HG03565 (cell line): ENCODE measurements around the gene C3orf20.
"Not testable (repeated sequence)": the region's sequence is repeated elsewhere in the genome, so short reads cannot be mapped to it uniquely, and the experiment has no call there.

Experiments used
- ATAC-seq: cut with Tn5 transposase; IDR thresholded peaks from one replicate; pipeline ENCODE4 v1.9.1; 2021; ENCODE audit warnings: mild to moderate bottlenecking, moderate library complexity; ENCODE audit not compliant: unreplicated experiment

C3orf20 gene

GRCh38 chr3:14793858-14794234 is 118.9 kb downstream of the C3orf20 start:
- ATAC-seq = no peak

GRCh38 chr3:14794435-14794834 is 119.5 kb downstream of the C3orf20 start:
- no peak for ATAC-seq

GRCh38 chr3:14795996-14796395 is 121.1 kb downstream of the C3orf20 start:
- no peak for ATAC-seq

GRCh38 chr3:14796403-14797077 is 121.6 kb downstream of the C3orf20 start:
- no peak for ATAC-seq

DNA sequence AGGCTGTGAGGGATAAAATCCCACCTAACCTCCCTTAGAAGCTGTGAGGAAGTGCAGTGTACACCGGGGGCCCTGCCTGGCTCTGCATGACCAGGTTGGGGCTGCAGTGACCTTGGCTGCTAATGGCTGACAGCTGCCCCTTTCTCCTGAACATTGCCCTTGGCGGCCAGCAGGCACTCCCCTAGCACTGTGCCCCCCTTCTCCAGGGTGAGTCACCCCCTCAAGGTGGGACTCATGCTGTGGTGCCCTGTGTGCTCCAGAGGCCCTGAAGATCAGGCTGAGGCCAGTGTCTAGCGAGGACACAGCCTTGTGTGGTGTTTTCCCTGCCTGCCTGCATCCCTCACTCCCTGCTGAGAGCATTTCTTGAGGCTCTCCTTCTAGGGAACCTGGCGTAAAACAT is 122.8 kb downstream of the C3orf20 start:
- no peak for ATAC-seq

DNA sequence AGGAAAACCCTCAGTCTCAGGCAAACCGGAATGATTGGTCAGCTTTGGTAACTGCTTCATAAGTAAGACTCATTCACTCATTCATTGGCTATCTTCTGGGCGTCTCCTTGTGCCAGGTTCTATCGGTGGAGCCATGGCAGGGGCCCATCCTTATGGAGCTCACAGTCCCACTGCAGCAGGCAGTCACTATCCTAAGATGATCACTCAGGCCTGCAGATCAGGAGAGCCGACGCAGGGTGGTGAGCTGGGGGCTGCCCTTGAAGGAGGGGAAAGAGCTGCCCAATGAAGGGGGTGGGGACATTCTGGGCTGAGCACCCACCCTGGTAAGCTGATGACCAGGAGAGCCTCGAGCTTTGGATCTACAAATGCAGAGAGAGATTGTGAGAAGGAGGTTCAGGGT is 123.3 kb downstream of the C3orf20 start:
- ATAC-seq = no peak

GRCh38 chr3:14799146-14799545 is 124.2 kb downstream of the C3orf20 start:
- no peak for ATAC-seq

GRCh38 chr3:14801031-14801430 is 126.1 kb downstream of the C3orf20 start:
- no peak for ATAC-seq

- no peak for ATAC-seq
Measured at GRCh38 chr3:14801668-14802380, 126.9 kb downstream of the C3orf20 start.

DNA sequence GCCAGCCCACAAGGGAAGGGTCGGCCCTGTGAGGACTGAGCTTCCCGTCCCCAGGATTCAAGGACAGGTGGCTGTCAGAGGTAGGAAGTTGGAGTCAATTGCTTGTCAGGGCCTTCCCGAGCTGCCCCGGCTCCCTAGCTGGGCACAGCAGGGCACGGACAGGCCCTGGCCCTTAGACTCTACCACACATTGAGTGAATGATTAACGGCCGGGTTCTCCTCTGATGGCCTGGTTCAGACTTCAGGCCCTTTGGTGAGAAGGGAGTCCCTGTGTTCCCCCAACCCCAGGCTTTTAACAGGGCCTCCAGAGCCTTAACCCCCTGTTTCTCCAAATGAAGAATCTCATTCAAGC is 127.4 kb downstream of the C3orf20 start:
- ATAC-seq = no peak

- ATAC-seq = no peak
Measured at GRCh38 chr3:14803101-14803980, 128.4 kb downstream of the C3orf20 start.

GRCh38 chr3:14803981-14804834 is 129.3 kb downstream of the C3orf20 start:
- ATAC-seq = no peak

DNA sequence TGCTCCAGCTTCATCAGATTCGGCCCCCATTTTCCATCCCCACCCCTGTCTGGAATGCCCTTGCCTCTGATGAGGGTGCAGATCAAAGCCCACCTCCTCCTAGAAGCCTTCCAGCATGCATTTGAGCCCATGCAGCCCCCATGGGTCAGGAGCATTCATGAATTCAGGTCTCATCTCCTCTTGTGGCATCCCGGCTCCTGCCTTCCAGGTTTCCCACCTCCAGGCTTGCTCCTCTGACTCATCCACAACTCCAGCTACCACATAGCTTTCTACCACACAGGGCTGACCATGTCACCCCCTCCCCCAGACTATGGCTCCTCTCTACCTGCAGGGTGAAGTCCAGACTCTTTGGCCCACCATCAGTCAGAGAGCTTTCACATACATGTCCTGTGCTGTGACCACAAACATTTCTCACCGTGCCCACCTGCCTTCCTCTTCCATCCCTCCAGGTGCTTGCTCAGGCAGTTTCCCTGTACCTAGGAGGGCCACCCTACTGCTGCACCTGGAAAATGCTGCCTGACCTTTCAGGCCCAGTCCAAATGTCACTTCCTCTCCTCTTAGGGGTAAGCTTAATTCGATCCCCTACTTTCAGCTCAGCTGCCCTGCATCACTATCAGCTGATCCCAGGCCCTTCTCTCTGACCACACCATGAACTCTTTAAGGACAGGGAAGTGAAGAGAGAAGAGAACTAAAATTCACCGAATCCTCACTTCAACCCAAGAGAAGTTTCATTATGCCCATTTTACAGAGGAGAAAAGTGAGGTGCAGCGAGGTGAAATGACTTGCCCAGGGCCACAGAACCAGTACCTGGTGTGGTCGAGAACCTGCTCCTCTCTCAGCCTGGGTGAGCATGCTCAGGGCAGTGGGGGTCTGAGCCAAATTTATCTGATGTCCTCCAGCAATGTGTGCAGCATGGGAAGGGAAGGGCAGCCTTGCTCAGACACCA is 130.2 kb downstream of the C3orf20 start:
- no peak for ATAC-seq

- no peak for ATAC-seq
Measured at GRCh38 chr3:14805961-14806537, 131.1 kb downstream of the C3orf20 start.

DNA sequence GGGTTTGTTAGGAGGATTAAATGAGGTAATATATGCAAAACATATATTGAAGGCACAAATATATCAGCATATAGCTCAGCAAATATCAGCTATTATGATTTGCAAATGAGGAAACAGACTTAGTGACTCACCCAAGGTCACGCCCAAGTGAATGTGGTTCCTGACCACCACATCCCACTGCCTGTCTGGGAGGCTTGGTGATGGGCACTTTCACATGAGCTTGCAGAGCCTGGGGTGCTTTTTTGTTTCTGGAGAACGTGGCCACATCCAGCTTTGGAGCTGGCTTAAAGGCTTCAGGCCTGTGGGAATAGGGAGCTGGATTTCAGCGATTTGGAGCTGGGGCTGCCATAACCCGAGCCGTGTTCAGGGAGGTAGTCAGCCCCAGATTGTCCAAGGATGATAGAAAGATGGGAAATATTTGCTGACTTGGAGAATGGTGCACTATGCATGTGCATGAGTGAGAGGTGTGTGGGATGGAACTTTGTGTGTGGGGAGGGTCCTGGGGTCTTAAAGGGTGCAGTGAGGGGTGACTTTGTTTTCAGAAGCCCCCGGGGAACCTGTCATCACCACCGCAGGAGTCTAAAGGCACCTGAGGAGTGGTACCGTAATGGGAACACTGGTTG is 131.8 kb downstream of the C3orf20 start:
- ATAC-seq = no peak

DNA sequence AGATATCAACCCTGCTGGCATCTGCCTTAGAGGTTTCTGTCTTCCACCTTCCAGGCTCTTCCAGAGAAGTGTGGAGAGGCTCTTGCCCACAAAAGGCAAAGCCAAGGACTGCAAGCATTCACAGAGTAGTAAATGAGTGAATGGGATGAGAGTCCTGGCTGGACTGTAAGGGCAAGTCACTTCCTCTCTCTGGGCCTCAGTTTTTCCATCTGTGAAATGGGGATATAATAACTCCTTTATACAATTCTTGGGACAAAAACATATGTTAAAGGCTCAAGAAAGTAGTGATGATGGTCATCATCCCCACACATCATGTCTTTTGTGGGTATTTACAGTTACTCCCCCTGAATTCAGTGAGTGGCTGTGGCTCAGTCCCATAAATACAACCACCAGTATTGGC is 133.1 kb downstream of the C3orf20 start:
- no peak for ATAC-seq

DNA sequence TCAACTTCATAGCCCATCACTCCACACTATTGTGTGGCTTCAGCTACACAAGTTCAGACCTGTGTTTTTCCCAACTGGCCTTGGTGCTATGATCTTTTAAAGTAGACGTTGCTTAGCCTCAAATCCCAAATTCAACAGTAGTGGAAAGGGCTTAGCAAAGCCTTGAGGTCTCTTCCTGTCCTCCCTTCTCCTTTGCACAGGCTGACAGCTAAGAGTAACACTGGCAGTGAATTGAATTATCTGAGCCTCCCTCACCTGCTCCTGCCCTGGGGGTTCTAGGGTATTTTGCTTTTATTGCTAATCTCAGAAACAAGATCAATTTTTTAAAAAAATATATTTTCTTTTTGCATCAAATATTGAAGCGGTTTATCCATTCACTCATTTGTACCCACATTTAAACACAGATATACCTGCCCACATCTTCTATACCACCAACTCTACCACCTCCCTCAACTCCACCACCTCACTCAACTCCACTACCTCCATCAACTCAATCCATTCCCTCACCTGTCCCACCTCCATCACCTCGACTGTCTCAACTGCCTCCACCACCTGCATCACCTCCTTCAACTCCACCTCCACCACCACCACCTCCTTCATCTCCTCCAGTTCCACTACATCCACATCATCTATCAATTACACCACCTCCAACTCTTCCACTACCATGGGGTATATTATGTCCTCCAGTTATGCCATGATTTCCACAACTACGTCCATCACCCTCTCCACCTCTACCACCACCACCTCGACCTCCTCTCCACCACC is 133.7 kb downstream of the C3orf20 start:
- no peak for ATAC-seq

DNA sequence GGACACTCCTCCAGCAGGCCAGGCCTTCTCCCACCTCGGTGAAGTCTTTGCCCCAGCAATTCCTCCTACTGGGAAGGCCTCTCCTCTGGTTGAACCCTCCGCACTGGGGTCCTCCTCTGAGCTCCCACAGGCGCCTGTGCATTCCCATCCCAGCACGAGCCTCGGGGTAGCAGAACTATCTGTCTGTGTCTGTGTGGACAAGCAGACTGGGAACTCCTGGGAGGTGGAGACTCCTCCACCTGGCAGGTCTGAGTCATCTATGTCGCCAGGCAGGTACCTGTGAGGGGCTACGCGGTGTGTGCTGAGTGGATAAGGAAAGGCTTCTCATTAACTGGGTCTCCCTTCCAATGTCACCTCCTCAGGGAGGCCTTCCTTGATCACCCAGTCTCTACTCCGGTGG is 134.7 kb downstream of the C3orf20 start:
- not testable (repeated sequence) for ATAC-seq
